ENCODE results near the gene SNX2. TPM values are rescaled to one million over a fixed set of nuclear protein-coding genes. Genes with fewer than 3 reads are reported as not detected.

SNX2 gene
- total RNA-seq, 4 donors from 2014 or later, result 78.6 to 141 (median 118) TPM

DNA sequence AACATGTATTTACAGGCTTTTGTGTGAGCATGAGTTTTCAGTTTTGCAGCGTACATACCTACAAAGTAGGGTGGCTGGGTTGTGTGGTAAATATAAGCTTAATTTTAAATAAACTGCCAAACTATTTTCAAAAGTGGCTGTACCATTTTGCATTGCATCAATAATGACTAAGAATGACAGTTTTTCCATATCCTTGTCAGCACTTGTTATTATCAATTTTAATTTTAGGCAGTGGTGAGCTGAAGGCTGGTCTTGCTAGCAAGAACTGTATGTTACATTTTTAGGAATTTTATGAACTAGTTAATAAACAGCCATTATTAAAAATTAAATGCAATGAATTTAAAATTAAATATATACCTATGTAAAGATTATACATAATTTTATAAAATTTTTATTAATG, 6.6 kb downstream of the SNX2 start:
- TF ChIP-seq, protein P1, sequence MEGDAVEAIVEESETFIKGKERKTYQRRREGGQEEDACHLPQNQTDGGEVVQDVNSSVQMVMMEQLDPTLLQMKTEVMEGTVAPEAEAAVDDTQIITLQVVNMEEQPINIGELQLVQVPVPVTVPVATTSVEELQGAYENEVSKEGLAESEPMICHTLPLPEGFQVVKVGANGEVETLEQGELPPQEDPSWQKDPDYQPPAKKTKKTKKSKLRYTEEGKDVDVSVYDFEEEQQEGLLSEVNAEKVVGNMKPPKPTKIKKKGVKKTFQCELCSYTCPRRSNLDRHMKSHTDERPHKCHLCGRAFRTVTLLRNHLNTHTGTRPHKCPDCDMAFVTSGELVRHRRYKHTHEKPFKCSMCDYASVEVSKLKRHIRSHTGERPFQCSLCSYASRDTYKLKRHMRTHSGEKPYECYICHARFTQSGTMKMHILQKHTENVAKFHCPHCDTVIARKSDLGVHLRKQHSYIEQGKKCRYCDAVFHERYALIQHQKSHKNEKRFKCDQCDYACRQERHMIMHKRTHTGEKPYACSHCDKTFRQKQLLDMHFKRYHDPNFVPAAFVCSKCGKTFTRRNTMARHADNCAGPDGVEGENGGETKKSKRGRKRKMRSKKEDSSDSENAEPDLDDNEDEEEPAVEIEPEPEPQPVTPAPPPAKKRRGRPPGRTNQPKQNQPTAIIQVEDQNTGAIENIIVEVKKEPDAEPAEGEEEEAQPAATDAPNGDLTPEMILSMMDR (IDR thresholded peaks at IDR 0.05; ENCODE audit: low read depth), result no peak

DNA sequence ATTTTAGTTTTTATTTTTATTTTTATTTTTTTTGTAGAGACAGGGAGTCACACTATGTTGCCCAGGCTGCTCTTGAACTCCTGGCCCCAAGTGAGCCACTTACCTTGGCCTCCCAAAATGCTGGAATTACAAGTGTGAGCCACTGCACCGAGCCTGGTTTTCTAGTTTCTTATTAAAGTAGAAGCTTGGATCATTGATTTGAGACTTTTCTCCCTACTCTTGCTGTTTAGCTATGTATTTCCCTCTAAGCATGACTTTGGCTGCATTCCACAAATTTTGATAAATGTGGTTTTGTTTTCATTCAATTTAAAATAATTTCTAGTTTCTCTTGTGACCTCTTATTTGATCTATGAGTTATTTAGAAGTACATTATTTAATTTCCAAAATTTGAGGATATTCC, 10.4 kb downstream of the SNX2 start:
- TF ChIP-seq, protein P1 (IDR thresholded peaks at IDR 0.05; ENCODE audit: low read depth), result no peak

DNA sequence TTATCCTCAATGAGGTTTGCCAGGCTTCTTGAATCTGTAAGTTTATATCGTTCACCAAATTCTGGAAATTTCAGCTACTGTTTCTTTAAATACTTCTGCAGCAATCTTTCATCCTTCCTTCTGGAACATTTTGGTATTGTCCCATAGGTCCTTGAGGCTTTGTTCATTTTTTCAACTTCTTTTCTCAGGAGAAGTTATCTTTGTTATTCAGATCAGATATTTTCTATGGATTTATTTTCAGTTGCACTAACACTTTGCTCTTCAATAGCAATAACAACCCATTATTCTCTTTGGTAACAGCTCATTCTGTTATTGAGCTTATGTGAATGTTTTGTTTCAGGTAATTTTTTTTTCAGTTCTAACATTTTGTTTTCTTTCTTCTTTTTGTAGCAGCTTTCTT, 13.5 kb downstream of the SNX2 start:
- TF ChIP-seq, protein P1 (IDR thresholded peaks at IDR 0.05; ENCODE audit: low read depth), result no peak

DNA sequence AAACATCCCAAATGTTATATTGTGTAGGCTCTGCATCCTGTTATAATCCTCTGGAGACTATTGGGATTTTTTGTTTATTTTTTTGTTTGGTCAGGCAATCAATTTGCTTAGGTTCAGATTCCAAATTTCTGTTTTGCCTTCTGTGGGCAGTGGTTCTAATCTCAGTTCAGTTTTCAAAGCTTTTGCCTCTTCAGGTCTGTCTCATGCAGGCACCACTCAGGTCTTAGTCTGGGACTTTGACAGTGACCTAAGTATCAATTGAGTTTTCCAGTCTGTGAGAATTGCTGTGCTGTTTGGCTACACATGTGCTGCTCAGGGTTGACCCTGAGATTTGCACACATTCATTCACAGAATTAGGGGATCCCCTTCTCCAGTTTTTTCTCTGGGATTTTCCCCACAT, 14.1 kb downstream of the SNX2 start:
- TF ChIP-seq, protein P1 (IDR thresholded peaks at IDR 0.05; ENCODE audit: low read depth), result no peak

DNA sequence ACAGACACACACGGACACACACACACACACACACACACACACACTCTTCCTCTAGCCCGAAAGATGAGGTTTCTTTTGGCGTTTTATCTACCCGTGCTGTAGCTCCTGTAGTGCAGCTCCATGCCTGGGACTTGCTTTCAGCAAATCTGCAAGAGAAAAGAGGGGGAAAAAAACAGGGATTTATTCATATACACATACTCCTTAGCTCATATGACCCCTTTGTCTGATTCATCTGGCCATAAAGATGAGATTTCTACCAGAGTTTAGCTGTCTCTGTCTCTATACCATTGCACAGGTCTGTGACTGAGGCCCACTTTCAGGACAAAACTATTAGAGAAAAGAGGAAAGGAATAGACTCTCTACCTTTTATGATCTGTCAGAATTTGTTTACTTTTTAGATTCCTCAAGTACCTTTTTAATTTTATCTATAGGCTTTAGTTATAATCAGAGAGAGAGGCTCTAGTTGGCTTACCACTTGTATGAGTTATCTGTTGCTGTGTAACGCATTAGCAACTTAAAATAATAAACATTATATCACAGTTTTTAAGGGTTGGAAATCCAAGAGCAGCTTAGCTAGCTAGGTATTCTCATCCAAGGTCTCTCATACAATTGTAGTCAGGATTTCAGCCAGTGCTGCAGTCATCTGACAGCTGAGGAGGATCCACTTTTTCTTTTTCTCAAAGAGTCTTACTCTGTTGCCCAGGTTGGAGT, 14.7 kb downstream of the SNX2 start:
- TF ChIP-seq, protein P1 (IDR thresholded peaks at IDR 0.05; ENCODE audit: low read depth), result no peak

DNA sequence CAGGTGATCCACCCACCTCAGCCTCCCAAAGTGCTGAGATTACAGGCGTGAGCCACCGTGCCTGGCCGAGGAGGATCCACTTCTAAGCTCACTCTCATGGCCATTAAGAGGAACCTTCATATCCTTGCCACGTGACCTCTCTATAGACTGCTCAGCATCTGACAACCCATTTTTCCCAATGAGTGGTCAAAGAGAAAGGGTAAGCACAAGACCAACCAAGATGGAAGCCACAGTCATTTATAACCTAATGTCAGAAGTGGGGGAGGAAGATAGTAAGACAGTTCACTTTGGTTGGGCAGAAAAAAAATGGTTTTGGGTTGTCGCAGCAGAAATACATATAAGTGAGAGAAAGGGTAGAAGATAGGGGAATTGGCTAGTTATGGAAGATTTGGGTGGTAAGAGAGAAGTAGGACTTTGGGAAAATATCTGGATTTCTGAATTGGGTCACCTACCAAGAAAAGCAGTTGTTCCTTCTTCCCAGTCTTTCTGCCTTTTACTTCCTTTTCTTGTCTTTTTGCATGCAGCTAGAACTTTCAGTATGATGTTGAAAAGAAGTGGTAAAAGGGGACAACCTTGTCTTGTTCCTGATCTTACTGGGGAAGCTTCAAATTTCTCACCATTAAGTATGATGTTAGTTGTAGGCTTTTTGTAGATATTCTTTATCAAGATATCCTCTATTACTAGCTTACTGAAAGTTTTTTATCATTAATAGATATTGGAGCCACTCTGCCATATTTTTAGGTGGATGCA, 15.6 kb downstream of the SNX2 start:
- TF ChIP-seq, protein P1 (IDR thresholded peaks at IDR 0.05; ENCODE audit: low read depth), result no peak

DNA sequence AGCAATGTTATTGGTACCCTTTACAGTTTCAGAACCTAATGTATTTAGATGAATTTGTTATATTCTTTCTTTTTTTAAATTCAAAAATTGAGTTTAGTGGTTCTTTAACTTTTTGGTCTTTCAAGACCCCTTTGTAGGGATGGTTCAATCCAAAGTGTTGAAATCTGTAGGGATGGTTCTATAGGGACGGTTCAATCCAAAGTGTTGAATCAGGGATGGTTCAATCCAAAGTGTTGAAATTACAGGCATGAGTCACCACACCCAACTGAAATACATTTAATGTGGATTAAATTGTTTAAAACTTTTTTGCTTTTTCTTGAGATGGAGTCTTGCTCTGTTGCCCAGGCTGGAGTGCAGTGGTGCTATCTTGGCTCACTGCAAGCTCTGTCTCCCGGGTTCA, 30.6 kb downstream of the SNX2 start:
- TF ChIP-seq, protein P1 (IDR thresholded peaks at IDR 0.05; ENCODE audit: low read depth), result no peak
